GM19372 (cell line): ENCODE data around the gene SDHA.
"Not testable (repeated sequence)": the region's sequence is repeated elsewhere in the genome, so short reads cannot be mapped to it uniquely, and the experiment has no call there.

Experiments used
- ATAC-seq: cut with Tn5 transposase; IDR thresholded peaks from one replicate; pipeline ENCODE4 v1.9.1; 2021; ENCODE audit warnings: mild to moderate bottlenecking, low read depth, moderate library complexity; ENCODE audit not compliant: unreplicated experiment

SDHA gene

DNA sequence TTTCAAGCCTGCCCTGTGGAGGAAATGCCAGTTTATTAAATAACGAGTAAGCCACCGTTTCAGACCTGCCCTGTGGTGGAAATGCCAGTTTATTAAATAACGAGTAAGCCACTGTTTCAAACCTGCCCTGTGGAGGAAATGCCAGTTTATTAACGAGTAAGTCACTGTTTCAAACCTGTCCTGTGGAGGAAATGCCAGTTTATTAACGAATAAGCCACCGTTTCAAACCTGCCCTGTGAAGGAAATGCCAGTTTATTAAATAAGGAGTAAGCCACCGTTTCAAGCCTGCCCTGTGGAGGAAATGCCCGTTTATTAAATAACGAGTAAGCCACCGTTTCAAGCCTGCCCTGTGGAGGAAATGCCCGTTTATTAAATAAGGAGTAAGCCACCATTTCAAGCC, 33.9 kb downstream of the SDHA start:
- not testable (repeated sequence) for ATAC-seq

DNA sequence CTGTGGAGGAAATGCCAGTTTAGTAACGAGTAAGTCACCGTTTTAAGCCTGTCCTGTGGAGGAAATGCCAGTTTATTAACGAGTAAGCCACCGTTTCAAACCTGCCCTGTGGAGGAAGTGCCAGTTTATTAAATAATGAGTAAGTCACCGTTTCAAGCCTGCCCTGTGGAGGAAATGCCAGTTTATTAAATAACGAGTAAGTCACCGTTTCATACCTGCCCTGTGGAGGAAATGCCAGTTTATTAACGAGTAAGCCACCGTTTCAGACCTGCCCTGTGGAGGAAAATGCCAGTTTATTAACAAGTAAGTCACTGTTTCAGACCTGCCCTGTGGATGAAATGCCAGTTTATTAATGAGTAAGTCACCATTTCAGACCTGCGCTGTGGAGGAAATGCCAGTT, 34.4 kb downstream of the SDHA start:
- ATAC-seq = no peak

DNA sequence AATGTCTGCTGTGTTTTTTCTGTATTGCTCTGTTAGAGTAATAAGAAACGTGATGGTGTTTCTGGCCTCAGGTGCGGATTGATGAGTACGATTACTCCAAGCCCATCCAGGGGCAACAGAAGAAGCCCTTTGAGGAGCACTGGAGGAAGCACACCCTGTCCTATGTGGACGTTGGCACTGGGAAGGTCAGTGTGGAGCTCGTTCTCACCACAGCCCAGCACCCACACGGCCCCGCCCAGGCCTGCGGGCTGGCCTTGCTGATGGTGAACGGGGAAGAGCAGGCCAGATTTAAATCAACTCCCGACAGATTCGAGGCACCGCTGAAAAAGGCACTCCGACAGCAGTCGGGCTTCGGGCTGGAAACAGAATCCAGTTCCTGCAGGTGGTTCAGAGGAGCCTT, 36.2 kb downstream of the SDHA start:
- not testable (repeated sequence) for ATAC-seq

DNA sequence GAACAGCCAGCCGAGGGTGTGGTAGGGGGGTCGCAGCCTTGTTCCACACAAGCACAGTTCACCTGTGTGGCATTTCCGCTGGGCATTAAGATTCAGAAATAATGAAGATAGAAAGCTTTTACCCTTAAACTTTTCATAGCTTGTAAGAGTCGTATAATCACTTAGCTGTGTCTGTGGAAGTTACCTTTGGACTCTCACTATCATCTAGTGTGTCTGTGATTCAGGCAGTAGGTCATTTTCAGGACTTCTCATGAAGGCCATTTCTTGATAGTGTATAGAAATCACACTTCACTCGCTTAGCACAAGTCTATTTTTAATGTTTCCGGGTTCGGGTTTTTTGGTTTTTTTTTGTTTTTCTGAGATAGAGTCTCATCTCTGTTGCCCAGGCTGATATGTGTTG, 37.0 kb downstream of the SDHA start:
- not testable (repeated sequence) for ATAC-seq

DNA sequence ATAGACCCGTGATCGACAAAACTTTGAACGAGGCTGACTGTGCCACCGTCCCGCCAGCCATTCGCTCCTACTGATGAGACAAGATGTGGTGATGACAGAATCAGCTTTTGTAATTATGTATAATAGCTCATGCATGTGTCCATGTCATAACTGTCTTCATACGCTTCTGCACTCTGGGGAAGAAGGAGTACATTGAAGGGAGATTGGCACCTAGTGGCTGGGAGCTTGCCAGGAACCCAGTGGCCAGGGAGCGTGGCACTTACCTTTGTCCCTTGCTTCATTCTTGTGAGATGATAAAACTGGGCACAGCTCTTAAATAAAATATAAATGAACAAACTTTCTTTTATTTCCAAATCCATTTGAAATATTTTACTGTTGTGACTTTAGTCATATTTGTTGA, 38.2 kb downstream of the SDHA start:
- ATAC-seq = not testable (repeated sequence)

DNA sequence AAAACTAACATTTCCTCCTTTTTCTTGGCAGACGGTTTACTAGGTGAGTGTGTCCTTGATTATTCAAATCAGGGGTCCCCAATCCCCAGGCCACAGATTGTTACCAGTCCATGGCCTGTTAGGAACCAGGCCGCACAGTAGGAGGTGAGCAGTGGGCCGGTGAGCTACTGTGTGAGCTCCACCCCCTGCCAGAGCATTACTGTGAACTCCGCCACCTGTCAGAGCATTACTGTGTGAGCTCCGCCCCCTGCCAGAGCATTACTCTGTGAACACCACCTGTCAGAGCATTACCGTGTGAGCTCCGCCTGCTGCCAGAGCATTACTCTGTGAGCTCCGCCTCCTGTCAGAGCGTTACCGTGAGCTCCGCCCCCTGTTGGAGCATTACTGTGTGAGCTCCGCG, 39.0 kb downstream of the SDHA start:
- no peak for ATAC-seq

DNA sequence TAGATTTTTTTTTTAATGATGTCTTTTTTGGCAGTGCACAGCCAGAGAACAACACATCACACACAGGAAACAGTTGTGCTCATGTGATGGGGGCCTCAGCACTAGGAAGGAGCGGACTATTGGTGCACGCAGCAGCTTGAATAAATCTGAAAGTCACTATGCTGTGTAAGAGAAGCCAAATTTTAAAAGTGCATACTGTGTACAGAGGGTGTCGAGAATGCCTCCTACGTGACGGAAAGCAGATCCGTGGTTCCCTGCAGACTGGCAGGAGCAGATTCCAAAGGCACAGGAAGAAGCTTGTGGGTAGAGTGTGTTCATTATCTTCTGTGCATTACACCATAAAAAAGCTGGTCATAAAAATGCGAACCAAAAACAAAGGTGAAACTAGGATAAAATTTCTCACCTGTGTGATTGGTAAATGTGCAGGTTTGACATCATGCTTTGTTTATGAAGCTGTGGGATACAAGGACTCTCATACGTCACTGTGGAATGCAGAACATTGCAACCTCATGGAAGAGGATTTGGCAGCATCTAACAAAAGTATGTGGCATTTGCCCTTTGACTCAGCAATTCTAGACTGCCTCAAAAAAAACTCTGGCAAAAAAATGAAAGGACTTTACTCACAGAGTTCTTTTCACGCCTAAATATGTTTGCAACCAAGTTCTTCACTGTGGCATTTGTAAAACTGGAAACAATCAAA, 45.3 kb downstream of the SDHA start:
- not testable (repeated sequence) for ATAC-seq

DNA sequence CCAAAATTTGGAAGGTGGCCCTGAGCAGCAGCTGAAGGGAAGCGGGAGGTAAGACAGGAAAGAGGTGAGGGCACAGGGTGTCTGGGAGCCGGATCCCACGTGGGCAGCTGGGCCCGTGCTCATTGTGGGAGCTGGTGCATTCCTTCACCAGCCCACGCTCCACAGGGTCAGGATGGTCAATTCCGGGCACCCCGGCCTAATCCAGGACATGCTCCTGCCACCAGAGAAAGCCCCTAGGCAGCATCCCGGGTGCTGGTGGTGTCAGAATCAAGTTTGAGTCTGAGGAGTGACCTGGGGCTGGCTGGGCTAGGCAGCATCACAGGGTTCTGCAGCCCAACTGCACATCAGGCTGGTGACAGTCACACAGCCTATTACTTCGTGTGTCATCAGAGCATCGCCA, 46.2 kb downstream of the SDHA start:
- no peak for ATAC-seq

DNA sequence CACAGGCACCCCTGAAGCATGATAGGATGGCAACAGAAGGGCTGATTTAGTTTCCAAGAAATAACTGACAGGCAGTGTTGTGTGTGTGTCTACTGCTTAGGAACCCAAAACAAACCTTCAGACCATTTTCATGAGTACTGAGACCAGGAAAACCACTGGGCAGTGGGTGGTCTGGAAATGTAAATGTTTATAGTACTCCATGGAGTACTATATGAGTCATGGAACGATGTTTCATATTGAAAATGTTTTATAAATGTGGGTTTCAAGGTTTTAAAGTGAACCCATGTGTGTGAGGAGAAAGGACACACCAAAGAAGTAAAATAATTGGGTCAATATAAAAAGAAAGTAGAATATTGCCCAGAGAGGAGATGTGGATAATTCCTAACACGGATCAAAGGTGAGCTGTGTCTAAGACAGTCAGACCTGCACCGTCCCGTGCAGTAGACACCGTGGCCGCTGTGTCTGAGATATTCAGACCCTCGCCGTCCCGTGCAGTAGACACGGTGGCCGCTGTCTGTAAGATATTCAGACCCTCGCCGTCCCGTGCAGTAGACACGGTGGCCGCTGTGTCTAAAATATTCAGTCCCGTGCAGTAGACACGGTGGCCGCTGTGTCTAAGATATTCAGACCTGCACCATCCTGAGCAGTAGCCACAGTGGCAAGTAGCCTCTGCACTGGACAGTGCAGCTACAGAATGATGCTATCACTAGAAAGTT, 48.3 kb downstream of the SDHA start:
- ATAC-seq = not testable (repeated sequence)

DNA sequence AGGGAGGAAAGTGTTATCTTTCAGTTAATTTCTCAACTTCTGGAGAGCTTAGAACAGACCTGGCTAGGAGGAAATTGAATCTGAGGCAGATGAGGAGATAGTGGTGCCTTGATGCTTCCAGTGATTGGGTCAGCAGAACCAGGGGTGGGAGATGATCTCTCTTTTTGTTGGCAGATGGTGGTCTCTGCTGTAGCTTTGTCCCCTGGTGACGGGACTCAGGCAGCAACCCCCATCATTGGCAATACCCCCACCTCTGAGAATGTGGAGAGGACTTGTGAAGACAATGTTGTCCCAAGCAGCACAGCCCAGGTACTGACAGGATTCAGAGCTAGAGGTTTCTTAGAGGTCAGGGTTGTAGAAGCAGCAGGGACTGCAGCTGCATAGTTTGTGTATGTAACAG, 49.6 kb downstream of the SDHA start:
- ATAC-seq = no peak

DNA sequence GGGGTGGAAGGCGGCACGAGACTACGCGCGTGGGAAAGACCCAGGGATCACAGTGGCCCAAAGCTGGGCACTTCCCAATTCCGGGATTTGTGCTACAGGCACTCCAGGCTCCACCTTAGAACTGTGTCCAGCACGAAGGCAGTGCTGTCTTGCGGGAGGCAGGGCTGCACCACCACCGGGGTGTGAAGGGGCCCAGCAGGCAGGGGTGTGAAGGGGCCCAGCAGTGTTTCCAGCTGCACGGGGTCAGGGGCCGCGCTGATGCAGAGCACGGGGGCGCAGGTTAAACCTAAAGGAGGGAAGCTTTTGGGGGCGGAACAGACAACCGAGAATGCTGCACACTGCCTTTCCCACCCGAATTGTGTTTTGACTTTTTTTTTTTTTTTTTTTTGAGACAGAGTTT, 52.2 kb downstream of the SDHA start:
- no peak for ATAC-seq

DNA sequence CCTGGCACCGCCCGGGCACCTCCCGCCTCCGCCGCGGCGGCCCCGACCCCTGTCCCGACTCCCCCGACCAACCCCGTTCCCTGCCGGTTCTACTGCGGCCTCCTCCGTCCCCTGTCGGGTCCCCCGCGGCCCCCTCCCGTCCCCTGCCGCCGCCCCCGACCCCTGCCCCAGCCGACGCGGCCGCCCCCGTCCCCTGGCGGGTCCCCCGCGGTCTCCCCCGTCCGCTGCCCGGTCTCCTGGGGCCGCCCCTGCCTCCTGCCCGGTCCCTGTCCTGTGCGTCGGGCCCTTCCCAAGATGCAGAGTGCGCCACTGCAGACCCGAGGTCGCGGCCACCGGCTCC, 53.7 kb downstream of the SDHA start:
- ATAC-seq = peak; percentile 6

DNA sequence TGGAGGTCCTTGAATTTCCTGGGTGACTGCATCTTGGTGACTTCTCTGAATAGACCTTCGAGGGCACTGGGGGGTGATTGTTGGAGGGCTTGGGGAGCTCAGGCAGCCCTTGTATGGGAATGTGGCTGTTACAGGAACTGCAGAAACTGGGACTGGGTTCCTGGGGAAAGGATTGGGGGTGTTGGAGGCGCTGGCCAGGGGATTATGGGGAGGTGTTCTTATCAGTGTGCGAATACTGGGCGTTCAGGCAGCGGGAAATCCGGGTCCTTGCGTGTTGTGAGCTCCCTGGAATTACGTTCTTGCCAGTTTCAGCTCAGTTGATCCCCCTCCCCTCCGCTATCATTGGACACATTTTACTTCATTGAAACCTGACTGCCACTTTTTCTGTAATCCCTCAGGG, 55.0 kb downstream of the SDHA start:
- not testable (repeated sequence) for ATAC-seq

DNA sequence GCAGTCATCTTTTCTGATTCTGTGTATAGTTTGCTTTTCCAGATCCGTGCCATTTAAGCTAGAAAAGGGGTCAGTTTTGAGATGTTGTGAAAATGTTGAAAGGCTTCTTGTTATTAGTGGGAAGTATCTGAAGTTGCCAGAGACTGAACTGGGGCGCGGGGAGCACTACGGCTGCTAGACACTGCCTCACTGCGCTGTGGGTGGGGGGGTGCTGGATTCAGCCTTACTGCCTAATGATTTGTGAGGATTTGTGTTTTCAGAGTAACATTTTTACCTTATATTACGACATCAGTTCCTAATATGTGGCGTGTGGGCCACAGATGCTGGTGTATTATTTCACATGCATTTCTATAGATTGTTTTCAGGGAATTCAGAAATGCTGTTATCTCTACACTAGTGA, 55.4 kb downstream of the SDHA start:
- ATAC-seq = not testable (repeated sequence)

DNA sequence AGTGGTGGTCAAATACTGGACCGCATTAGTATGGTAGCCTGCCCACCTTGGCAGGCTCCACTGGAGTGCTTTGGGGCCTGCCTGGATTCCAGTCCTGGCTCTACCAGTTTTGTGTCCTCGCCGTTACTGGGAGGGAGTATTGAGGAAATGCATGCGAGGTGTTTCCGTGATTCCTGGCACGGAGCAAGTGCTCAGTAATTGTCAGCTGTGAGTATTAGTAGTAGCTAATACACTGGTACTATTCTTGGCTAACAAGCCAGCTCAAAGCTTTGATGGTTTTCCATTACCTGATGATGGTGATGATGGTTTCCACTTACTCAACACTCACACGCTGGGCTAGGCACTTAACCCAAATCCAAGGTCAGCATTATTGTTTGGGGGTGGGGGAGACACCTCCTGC, 56.2 kb downstream of the SDHA start:
- ATAC-seq = not testable (repeated sequence)

DNA sequence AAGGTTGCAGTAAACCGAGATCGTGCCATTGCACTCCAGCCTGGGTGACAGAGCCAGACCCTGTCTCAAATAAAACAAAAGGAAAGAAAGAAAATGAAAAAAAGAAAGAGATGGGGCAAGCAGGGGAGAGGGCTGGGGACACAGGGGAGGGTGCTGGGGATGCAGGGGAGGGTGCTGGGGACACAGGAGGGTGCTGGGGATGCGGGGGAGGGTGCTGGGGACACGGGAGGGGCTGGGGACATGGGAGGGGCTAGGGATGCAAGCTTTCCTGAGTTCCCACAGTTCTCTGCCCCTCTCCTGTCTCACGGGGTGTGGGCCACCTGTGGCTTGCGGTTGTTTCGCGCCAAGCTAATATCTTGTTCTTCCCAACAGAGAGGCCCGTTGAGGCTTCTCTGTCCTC, 60.5 kb downstream of the SDHA start:
- ATAC-seq = no peak

DNA sequence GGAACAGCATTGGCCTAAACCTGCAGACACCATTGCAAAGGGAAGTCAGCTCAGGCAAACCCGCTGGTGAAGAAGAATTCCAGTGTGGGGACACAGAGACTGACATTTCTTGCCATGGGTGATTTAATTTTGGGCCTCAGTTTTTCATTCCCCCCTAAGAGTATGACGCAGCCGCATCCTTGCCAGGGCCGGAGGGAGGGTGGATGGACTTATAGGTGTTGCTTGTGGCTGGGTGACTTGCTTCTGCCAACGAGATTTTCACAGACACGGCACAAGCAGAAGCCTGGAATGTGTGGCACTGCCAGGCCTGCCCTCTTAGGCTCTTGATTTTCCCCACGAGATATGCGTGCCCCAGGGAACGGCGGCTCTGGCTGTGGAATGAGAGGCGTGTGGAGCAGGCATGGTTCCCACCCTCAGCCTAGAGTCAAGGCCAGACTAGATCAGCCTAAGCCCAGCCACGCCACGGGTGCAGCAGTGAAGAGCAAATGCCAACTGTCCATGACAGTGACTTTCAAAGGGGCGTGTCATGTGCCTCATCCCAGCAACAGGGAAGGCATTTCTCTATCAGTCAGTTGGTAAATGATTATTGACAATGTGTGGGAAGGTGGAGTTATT, 61.0 kb downstream of the SDHA start:
- not testable (repeated sequence) for ATAC-seq

DNA sequence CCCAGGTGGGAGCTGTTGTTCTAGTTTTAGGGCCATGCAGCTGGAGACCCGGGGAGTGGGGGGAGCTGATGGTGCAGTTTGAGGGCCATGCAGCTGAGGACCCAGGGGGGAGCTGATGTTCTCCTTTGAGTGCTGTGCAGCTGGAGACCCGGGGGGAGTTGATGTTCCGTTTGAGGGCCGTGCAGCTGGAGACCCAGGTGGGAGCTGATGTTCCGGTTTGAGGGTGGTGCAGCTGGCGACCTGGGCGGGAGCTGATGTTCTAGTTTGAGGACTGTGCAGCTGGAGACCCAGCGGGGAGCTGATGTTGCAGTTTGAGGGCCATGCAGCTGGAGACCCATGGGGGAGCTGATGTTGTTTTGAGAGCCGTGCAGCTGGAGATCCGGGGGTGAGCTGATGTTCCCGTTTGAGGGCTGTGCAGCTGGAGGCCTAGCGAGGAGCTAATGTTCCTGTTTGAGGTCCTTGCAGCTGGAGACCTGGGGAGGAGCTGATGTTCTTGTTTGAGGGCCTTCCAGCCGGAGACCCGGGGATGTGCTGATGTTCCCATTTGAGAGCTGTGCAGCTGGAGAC, 68.0 kb downstream of the SDHA start:
- no peak for ATAC-seq

DNA sequence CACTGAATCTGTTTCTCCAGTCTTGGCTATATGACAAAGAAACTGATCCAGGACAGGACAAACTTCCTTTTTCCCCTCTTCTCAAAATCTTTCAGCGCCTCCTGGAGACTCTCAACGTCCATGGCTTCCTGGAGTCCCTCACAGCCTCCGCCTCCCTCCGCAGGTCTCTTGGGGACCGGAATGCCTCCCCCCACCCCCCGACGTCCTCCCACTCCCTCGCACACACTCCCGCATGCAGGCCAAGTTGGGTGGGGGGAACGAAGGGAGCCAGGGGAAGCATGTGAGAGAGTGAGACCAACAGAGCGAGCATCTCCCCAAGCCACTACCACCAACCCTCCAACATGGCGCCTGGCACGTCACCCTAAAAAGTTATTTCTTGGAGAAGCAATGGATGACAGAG, 72.1 kb downstream of the SDHA start:
- ATAC-seq = not testable (repeated sequence)

DNA sequence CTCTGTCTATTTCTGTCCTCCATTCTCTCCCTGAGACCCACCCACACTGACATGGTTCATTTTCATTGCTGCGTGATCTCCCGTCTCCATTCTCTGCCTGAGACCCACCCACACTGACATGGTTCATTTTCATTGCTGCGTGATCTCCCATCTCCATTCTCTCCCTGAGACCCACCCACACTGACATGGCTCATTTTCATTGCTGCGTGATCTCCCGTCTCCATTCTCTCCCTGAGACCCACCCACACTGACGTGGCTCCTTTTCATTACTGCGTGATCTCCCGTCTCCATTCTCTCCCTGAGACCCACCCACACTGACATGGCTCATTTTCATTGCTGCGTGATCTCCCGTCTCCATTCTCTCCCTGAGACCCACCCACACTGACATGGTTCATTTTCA, 73.2 kb downstream of the SDHA start:
- ATAC-seq = not testable (repeated sequence)

DNA sequence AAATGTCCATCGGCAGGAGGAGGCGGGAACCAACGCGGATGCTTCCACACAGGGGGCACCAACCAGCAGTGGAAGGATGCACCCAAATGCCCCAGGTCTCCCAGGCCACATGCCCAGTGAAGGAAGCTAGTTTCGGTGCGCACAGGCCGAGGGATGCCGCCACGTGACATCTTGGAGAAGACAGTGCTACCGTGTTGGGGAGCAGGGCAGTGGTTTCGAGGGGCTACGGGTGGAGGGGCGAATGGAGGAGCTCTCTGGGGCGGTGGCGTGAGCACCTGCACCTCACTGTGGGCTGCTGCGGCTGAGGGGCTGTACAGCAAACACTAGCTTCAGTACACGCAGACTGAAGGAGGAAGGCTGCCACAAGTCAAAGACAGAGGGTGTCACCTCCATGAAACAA, 76.7 kb downstream of the SDHA start:
- ATAC-seq = not testable (repeated sequence)

DNA sequence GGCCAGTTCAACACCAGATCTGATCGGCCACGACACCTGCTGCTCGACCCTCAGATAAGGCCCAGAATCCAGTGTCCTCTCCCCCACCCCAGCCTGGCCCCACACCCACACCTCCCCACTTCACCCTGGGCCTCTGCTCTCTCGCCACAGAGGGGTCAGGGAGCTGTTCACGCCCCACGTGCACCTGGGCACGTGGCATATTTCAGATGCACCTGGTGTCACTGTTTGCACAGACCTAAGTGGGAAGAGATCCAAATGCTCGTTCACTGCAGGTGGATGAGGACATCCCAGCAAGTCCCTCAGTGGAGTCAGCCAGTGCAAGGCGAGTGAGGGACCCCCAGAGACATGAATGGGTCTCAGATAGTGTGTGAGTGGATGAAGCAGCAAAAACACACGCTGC, 78.1 kb downstream of the SDHA start:
- ATAC-seq = not testable (repeated sequence)
